Loucy (cell line): ENCODE data around the gene MEOX1.

Source experiments
- H2AFZ ChIP-seq: fragments of 200-600 bp; sonication (generic); 2 replicates; pipeline ENCODE4 v1.6.0; 2016; ENCODE audit warnings: antibody characterized with exemption, mild to moderate bottlenecking, low read length, moderate library complexity
- H3F3A ChIP-seq: fragments of 200-600 bp; 2 replicates; pipeline ENCODE4 v1.6.0; 2016; ENCODE audit warnings: antibody characterized with exemption, low read depth, mild to moderate bottlenecking
- H3K27me3 ChIP-seq: fragments of 200-600 bp; sonication (generic); 2 replicates; pipeline ENCODE4 v1.6.1; 2014; ENCODE audit warnings: low read length, mild to moderate bottlenecking; ENCODE audit not compliant: insufficient read depth, poor library complexity, severe bottlenecking
- H3K36me3 ChIP-seq: fragments of 200-600 bp; sonication (generic); 2 replicates; pipeline ENCODE4 v1.6.1; 2016; ENCODE audit warnings: low read length; ENCODE audit not compliant: insufficient read depth
- H3K4me1 ChIP-seq: fragments of 200-600 bp; sonication (generic); 2 replicates; pipeline ENCODE4 v1.5.1; 2014; ENCODE audit warnings: low read length, mild to moderate bottlenecking; ENCODE audit not compliant: insufficient read depth, poor library complexity, severe bottlenecking
- H3K4me2 ChIP-seq: fragments of 200-600 bp; sonication (generic); 2 replicates; pipeline ENCODE4 v1.6.0; 2014; ENCODE audit warnings: antibody characterized with exemption, low read length, low read depth, mild to moderate bottlenecking; ENCODE audit not compliant: poor library complexity, severe bottlenecking
- H3K4me3 ChIP-seq: fragments of 200-600 bp; sonication (generic); 2 replicates; pipeline ENCODE4 v1.5.1; 2014; ENCODE audit warnings: low read length, mild to moderate bottlenecking, mixed read lengths; ENCODE audit not compliant: poor library complexity, severe bottlenecking
- H3K79me2 ChIP-seq: fragments of 200-600 bp; sonication (generic); 2 replicates; pipeline ENCODE4 v1.6.1; 2014; ENCODE audit warnings: low read length; ENCODE audit not compliant: insufficient read depth
- H3K9ac ChIP-seq: fragments of 200-600 bp; sonication (generic); 2 replicates; pipeline ENCODE4 v1.6.0; 2014; ENCODE audit warnings: mild to moderate bottlenecking, low read depth, low read length, moderate library complexity; ENCODE audit not compliant: poor library complexity, severe bottlenecking
- H3K9me2 ChIP-seq: fragments of 200-600 bp; sonication (generic); replicated peaks from 2 replicates; pipeline ENCODE4 v1.6.1; 2016; ENCODE audit warnings: low read depth, low read length, mixed read lengths
- H3K9me3 ChIP-seq: fragments of 200-600 bp; sonication (generic); 2 replicates; pipeline ENCODE4 v1.6.1; 2014; ENCODE audit warnings: mild to moderate bottlenecking, antibody characterized with exemption, low read length, low read depth; ENCODE audit not compliant: insufficient read depth
- H4K20me1 ChIP-seq: fragments of 200-600 bp; sonication (generic); 2 replicates; pipeline ENCODE4 v1.6.0; 2014; ENCODE audit warnings: antibody characterized with exemption, low read length, mild to moderate bottlenecking; ENCODE audit not compliant: insufficient read depth, poor library complexity, severe bottlenecking
- CTCF ChIP-seq: fragments of 200-600 bp; sonication (generic); conservative IDR thresholded peaks from 2 replicates; pipeline ENCODE4 v1.5.1; 2014; ENCODE audit warnings: mild to moderate bottlenecking, antibody characterized with exemption, low read length
- EZH2phosphoT487 ChIP-seq: fragments of 200-600 bp; IDR thresholded peaks from 2 replicates; pipeline ENCODE4 v1.6.1; 2018; ENCODE audit warnings: antibody characterized with exemption, mild to moderate bottlenecking, moderate library complexity, borderline replicate concordance

Gene MEOX1

GRCh38 chr17:43661699-43662412 is at the start of gene MEOX1:
MEOX1 (minus strand) TSS chr17:43661922; CDS start chr17:43661534, 388 bp downstream.
- Histone ChIP-seq H2AFZ (no peak within 1 kb of the TSS), H3K36me3 (no peaks in the 10 kb centered on the region), H3K79me2 (no peaks in the 10 kb centered on the region), H3K9me3 (no peaks in the 10 kb centered on the region), H3K27me3 (no peaks in the 10 kb centered on the region), H3K4me3 (no peak within 1 kb of the TSS), H3K9me2 (no peaks in the 10 kb centered on the region), H3K4me1 (no peaks in the 10 kb centered on the region), H4K20me1 (no peaks in the 10 kb centered on the region), H3K4me2 (no peak within 1 kb of the TSS), H3K9ac (no peak within 1 kb of the TSS), H3F3A (no peaks in the 10 kb centered on the region)
- TF ChIP-seq CTCF (no peak), EZH2phosphoT487 (no peak)

- no peak overlapping the region for H3K9ac ChIP-seq
- no peaks in the 10 kb centered on the region for H4K20me1 ChIP-seq
- peaks cover 8% of the 10 kb centered on the region for H3K27me3 ChIP-seq
- no peak overlapping the region for H3K4me2 ChIP-seq
- no peaks in the 10 kb centered on the region for H3K79me2 ChIP-seq
- H3K36me3 ChIP-seq = no peaks in the 10 kb centered on the region
- H3K9me3 ChIP-seq = no peaks in the 10 kb centered on the region
- H3F3A ChIP-seq = no peaks in the 10 kb centered on the region
- no peak overlapping the region for H3K4me3 ChIP-seq
- no peak overlapping the region for H2AFZ ChIP-seq
- H3K9me2 ChIP-seq = no peaks in the 10 kb centered on the region
- peaks cover 16% of the 10 kb centered on the region for H3K4me1 ChIP-seq
- TF ChIP-seq EZH2phosphoT487 (no peak), CTCF (no peak)
Measured at GRCh38 chr17:43710101-43710500, 48.4 kb upstream of the MEOX1 start.

- Histone ChIP-seq H3K4me2 (no peak overlapping the region), H3K79me2 (no peaks in the 10 kb centered on the region), H3K27me3 (peaks cover 8% of the 10 kb centered on the region), H3K4me3 (no peak overlapping the region), H3K9me2 (no peaks in the 10 kb centered on the region), H4K20me1 (no peaks in the 10 kb centered on the region), H2AFZ (no peak overlapping the region), H3F3A (no peaks in the 10 kb centered on the region), H3K9me3 (no peaks in the 10 kb centered on the region), H3K9ac (no peak overlapping the region), H3K4me1 (peaks cover 10% of the 10 kb centered on the region), H3K36me3 (no peaks in the 10 kb centered on the region)
- TF ChIP-seq EZH2phosphoT487 (no peak), CTCF (no peak)
Measured at GRCh38 chr17:43709210-43709609, 47.5 kb upstream of the MEOX1 start.
